Fibroblast of peridontal ligament (primary cell): ENCODE data around the gene EEFSEC.
A peak's percentile ranks its signal among the peaks of the same experiment; 100 is the strongest.

Source experiments
- DNase-seq: peaks from one replicate; pipeline ENCODE4 v3.0.0-alpha.2; 2010; ENCODE audit errors: extremely low read depth

Gene EEFSEC

GRCh38 chr3:128334086-128334645 is 180.9 kb downstream of the EEFSEC start:
- no peak for DNase-seq

GRCh38 chr3:128334766-128335165 is 181.5 kb downstream of the EEFSEC start:
- no peak for DNase-seq

GRCh38 chr3:128335621-128336296 is 182.5 kb downstream of the EEFSEC start:
- DNase-seq, result no peak

GRCh38 chr3:128336337-128337156 is 183.3 kb downstream of the EEFSEC start:
- no peak for DNase-seq

GRCh38 chr3:128337305-128337704 is 184.0 kb downstream of the EEFSEC start:
- DNase-seq, result no peak

GRCh38 chr3:128338536-128339330 is 185.5 kb downstream of the EEFSEC start:
- DNase-seq, result no peak

GRCh38 chr3:128339491-128340012 is 186.3 kb downstream of the EEFSEC start:
- DNase-seq, result no peak

- no peak for DNase-seq
Observed at GRCh38 chr3:128340198-128340903, 187.1 kb downstream of the EEFSEC start.

- no peak for DNase-seq
Observed at GRCh38 chr3:128340904-128341555, 187.7 kb downstream of the EEFSEC start.

- no peak for DNase-seq
Observed at GRCh38 chr3:128341659-128342395, 188.5 kb downstream of the EEFSEC start.

- DNase-seq, result no peak
Observed at GRCh38 chr3:128342701-128343180, 189.5 kb downstream of the EEFSEC start.

- peak; percentile 14 for DNase-seq
Observed at GRCh38 chr3:128343287-128344051, 190.2 kb downstream of the EEFSEC start.

- no peak for DNase-seq
Observed at GRCh38 chr3:128344052-128344735, 190.9 kb downstream of the EEFSEC start.

GRCh38 chr3:128345196-128345595 is 191.9 kb downstream of the EEFSEC start:
- DNase-seq, result no peak

GRCh38 chr3:128346562-128346961 is 193.3 kb downstream of the EEFSEC start:
- DNase-seq, result no peak

- DNase-seq, result no peak
Observed at GRCh38 chr3:128347282-128347681, 194.0 kb downstream of the EEFSEC start.

GRCh38 chr3:128348075-128348474 is 194.8 kb downstream of the EEFSEC start:
- no peak for DNase-seq

GRCh38 chr3:128348805-128349531 is 195.7 kb downstream of the EEFSEC start:
- DNase-seq, result no peak
